Measurements from ENCODE around the gene APBA2. TPM values are rescaled to one million over a fixed set of nuclear protein-coding genes. Genes with fewer than 3 reads are reported as not detected.

APBA2 gene
- polyA plus RNA-seq, 4 donors, result 7.4 to 15.3 (median 11.3) TPM

DNA sequence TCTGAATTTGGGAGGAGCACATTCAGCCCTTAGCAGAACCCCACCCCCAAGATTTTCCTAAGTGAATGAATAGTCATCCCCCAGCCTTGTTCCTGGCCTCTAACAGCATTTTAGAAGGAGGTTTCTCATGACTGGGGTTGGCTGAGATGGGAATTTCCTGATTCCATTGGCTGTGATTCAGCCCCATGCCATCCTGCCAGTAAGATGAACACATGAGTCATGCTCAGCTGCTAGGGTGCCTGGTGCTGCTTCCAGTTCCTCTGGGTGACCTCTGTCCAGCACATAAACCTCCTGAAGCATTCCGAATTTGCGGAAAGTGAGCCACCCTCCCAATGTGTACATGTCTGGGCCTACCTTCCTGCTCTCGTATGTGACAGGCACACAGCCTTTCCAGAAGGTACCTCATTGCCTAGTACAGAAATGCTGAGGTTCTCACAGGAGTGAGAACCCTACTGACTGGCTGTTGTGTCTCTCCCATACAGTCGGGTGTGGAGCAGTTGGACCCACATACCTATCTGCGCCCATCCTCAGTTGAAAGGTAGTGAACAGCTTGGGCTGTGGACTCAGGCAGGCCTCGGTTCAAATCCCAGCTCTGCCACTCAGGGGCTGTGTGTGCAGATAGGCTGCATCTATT is 91.7 kb downstream of the APBA2 start:
- DNase-seq (ENCODE audit: low read depth in 4 of 4, low spot score in 3 of 4), result no peak

DNA sequence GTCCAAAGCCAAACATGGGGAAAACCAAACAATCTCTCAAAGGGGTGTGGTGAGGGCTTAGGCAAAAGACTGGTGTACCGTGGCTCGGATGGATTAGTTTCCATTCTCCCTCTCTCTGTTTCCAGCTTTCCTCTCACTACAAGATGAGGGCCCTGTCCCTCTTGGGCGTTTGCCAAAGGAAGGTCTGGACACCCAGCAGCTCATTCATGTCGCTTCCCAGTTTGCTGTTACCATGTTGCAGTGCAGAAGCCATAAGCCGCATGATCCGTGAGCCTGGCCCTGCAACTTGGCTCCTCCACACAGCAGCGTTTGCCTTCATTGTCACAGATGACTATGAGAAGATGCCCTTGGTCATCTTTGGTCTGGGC is 92.2 kb downstream of the APBA2 start:
- DNase-seq (ENCODE audit: low read depth in 4 of 4, low spot score in 3 of 4), result no peak

DNA sequence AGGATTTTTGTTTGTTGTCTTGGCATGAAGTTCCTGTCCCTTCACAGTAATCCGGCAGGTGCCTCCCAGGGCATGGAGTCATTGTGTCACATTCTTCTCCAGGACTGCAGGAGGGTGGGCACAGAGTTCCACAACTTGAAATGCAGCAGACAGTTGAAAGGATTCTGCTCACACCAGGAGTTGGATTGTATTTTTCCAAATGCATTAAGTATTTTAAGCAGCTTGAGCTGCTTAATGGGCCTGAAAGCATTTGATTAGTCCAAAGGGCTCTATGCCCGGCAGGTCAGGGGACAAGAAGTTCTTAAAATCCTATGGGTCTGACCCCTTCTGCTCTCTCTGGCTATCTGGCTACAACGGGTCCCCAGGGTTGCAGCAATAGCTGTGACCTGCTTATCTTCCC is 92.9 kb downstream of the APBA2 start:
- no peak for DNase-seq (ENCODE audit: low read depth in 4 of 4, low spot score in 3 of 4)

- no peak for DNase-seq (ENCODE audit: low read depth in 4 of 4, low spot score in 3 of 4)
These were observed 93.6 kb downstream of the APBA2 start for GRCh38 chr15:28979208-28979841.

GRCh38 chr15:28980709-28981350 is 95.1 kb downstream of the APBA2 start:
- DNase-seq (ENCODE audit: low read depth in 4 of 4, low spot score in 3 of 4), result no peak

DNA sequence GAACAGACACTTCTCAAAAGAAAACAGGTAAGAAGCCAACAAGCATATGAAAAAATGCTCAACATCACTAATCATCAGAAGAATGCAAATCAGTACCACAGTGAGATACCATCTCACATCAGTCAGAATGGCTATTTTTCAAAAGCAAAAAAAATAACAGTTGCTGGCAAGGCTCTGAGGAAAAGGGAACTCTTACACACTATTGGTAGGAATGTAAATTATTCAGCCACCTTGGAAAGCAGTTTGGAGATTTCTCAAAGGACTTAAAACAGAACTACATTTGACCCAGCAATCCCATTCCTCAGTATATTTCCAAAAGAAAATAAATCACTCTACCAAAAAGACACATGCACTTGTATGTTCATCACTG is 95.6 kb downstream of the APBA2 start:
- no peak for DNase-seq (ENCODE audit: low read depth in 4 of 4, low spot score in 3 of 4)

DNA sequence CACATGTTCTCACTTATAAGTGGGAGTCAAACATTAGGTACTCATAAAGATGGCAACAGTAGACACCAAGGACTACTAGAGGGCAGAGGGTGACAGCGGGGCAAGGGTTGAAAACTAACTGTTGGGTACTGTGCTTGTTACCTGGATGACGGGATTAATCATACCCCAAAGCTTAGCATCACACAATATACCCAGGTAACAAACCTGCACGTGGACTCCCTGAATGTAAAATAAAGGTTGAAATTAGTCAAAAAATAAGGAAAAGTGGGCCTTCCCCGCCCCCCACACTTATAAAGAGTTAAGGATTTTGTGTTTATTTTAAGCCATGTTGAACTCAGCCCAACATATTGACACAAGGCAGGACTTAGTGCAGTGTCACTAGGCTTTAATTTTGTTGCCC is 96.1 kb downstream of the APBA2 start:
- no peak for DNase-seq (ENCODE audit: low read depth in 4 of 4, low spot score in 3 of 4)

DNA sequence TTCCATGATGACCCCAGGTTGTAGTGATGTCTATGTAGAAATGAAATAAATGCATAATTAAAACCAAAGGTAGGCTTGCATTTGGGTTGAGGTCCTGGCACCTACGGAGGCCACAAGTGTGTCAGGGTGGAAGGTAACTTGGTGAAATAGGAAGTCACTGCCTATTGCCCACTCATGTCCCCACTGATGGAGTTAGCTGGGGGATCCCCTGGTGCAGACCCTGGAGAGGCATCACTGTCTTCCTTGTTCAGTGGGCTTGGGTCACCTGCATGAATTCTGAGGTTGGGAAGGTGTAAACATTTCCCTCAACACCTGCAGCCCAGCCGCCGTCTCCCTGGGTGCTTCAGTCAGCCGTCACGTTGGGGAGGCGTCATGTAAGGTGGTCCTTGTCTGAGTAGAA is 97.1 kb downstream of the APBA2 start:
- DNase-seq (ENCODE audit: low read depth in 4 of 4, low spot score in 3 of 4), result no peak

DNA sequence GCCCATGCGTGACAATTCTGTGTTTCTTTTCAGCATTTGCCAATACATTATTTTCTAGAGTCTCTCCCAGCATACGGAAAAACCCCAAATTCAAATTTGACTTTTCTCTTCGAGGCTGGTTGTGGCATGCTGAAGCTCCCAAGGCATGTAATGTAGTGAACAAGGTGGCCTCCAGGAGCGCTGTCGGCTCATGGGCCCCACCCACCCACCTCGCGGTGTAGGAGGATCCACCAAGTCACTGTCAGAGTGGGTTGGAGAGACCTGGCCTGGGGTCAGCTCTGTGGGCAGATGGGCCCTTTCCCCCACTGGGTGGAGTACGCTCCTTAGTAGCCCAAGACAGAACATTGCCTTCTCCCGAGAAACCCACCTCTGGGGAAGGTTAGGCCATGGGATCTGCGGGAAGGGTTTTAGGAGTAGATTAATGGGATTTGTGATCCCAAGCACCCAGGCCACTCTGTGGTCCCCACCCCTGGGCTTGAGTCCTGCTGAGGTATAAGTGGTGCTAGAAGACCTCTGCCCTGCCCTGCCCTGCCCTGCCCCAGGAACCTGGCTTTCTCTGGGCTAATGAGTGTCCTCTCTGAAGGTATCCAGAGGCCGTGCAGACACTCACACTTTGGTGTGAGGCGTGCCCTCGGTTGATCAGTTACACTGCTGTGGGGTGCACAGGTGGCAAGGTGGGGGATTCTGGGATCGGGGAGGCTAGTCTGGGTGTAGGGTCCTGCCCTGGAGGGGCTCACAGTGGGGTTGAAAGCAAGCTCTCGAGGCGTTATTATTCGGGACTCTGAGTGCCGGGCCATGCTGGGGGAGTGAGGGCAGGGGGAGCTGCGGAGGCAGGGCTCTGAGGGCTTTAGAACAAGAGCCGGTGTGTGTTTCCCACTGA is 97.9 kb downstream of the APBA2 start:
- DNase-seq (ENCODE audit: low read depth in 4 of 4, low spot score in 3 of 4), result no peak

DNA sequence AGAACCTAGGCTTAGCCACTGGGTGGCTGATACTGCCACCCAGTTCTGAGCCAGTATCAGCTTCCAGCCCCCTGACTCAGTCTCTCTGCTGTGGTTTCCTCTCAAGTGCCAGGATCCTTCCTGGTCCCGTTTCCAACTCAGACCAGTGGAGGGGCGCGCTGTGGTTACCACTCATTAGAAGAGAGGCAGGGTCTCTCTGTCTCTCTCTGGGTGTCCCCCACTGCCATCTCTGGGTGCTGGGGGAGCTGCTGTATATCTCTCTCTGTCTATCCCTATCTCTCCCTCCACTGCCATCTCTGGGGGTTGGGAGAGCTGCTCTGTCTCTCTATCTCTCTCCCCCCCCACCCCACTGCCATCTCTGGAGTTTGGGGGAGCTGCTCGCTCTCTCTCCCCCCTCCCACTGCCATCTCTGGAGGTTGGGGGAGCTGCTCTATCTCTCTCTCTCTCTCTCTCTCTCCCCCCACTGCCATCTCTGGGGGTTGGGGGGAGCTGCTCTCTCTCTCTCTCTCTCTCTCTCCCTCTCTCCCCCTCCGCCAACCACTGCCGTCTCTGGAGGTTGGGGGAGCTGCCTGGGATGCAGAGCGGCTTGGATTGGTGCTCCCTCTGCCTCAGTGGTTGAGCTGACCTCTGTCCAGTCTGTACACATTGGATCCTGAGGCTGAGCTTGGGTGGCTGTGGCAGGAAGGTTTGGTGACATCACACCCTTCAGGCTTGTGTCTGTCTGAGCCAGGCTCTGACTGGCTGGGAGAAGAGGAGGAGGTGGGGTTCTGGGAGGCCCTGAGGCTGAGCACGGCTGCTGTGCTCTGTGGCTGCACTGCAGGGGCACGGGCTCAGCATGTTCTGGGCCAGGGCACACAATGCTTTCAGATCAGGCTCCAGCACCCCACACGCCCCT is 98.9 kb downstream of the APBA2 start:
- peak in 2 of 4 donors; percentile 18 to 32 for DNase-seq (ENCODE audit: low read depth in 4 of 4, low spot score in 3 of 4)

- no peak for DNase-seq (ENCODE audit: low read depth in 4 of 4, low spot score in 3 of 4)
These were observed 99.5 kb downstream of the APBA2 start for GRCh38 chr15:28985316-28985645.

GRCh38 chr15:28985691-28986090 is 99.9 kb downstream of the APBA2 start:
- no peak for DNase-seq (ENCODE audit: low read depth in 4 of 4, low spot score in 3 of 4)

DNA sequence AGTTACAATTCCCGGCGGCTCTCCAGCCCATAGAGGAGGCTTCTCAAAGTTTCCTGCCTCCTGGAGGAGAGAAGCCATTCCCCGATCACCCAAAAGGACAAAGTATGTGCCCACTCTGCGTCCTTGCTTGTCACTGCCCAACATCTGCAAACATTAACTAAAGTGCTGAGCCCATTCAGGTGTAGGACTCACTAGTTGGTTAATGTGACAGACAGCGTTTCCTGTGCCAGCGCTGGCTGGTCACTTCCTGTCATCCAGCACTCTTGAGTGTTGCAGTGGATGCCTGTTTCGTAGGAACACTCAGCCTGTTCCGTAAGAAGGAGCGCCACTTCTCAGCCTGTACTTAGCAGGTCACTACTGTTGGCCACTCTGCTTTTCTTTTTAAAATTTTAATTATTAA is 100.3 kb downstream of the APBA2 start:
- DNase-seq (ENCODE audit: low read depth in 4 of 4, low spot score in 3 of 4), result no peak

GRCh38 chr15:28986726-28987125 is 101.0 kb downstream of the APBA2 start:
- DNase-seq (ENCODE audit: low read depth in 4 of 4, low spot score in 3 of 4), result no peak

GRCh38 chr15:28987337-28987736 is 101.6 kb downstream of the APBA2 start:
- DNase-seq (ENCODE audit: low read depth in 4 of 4, low spot score in 3 of 4), result no peak

DNA sequence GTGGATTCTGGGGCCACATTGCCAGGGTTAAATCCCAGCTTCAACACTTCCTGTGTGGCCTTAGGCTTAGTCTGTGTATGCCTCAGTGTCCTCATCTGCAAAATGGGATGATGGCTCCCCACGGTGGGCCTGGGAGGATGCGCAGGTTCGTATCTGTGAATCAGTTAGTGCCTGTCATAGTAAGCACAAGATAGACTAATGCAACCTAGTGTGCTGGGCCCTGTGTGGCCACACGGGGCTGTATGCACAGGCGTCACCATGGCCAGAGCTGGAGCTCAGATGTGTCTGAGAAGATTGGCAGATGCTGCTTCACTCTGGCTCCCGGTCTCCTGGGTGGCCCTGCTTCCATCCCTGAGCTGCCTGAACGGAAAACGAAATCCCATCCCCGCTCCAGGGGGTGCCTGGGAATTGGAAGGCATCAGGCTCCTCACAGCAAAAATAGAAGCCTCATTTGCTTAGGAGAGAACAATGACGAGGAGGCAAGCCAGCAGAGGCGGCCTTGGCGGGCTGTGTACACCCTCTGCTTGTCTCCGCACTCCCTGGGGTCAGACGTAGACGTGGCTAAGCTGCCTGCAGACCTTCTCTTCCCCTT is 103.6 kb downstream of the APBA2 start:
- no peak for DNase-seq (ENCODE audit: low read depth in 4 of 4, low spot score in 3 of 4)

GRCh38 chr15:28989896-28990295 is 104.1 kb downstream of the APBA2 start:
- no peak for DNase-seq (ENCODE audit: low read depth in 4 of 4, low spot score in 3 of 4)

GRCh38 chr15:28990390-28990789 is 104.6 kb downstream of the APBA2 start:
- DNase-seq (ENCODE audit: low read depth in 4 of 4, low spot score in 3 of 4), result no peak

- DNase-seq (ENCODE audit: low read depth in 4 of 4, low spot score in 3 of 4), result no peak
These were observed 105.7 kb downstream of the APBA2 start for GRCh38 chr15:28991236-28992171.

All from left renal pelvis (tissue), 4 donors.